H1 (cell line): ENCODE data around the gene NR4A1. TPM values are rescaled to one million over a fixed set of nuclear protein-coding genes. Genes with fewer than 3 reads are reported as not detected.
A peak's percentile ranks its signal among the peaks of the same experiment; 100 is the strongest.

Experiments used
- CTCF ChIA-PET: fragments of 300-600 bp; sonication (Branson Sonifier 250); formaldehyde crosslinking; loops from one replicate; lab custom pipeline; 2021; ENCODE audit not compliant: partially characterized antibody; lab: Charles Lee
- POLR2A ChIA-PET: fragments of 300-600 bp; sonication (Branson Sonifier 250); formaldehyde crosslinking; loops from one replicate; lab custom pipeline; 2021; ENCODE audit warnings: inconsistent platforms; ENCODE audit not compliant: partially characterized antibody; lab: Charles Lee
- DNase-seq, 2 experiments: peaks; one replicate each; pipeline versions ENCODE4 v3.0.0 to v3.0.0-alpha.2; 2010 to 2022; ENCODE audit warnings: low spot score in 2 of 2, low read depth in 1 of 2, mixed read lengths in 1 of 2
- FAIRE-seq: peaks from 2 replicates; lab custom pipeline; 2011; peaks lifted over from hg19 to GRCh38; lab: Jason Lieb, UNC
- H2AFZ ChIP-seq: 2 replicates; pipeline ENCODE4 v1.8.1; 2012; ENCODE audit warnings: low read length, inconsistent platforms
- H2AK5ac ChIP-seq: 2 replicates; pipeline ENCODE4 v1.6.1; 2013; ENCODE audit warnings: low read depth, low read length
- H2BK120ac ChIP-seq: replicated peaks from 2 replicates; pipeline ENCODE3; 2013; ENCODE audit warnings: low read depth, low read length, inconsistent platforms
- H2BK12ac ChIP-seq: 2 replicates; pipeline ENCODE4 v1.6.1; 2013; ENCODE audit warnings: low read depth, low read length
- H2BK15ac ChIP-seq: 2 replicates; pipeline ENCODE4 v1.6.1; 2013; ENCODE audit warnings: low read length
- H2BK20ac ChIP-seq: 2 replicates; pipeline ENCODE4 v1.6.1; 2013; ENCODE audit warnings: low read length
- H2BK5ac ChIP-seq: 2 replicates; pipeline ENCODE4 v1.6.1; 2013; ENCODE audit warnings: low read depth, low read length
- H3K14ac ChIP-seq: 2 replicates; pipeline ENCODE4 v1.6.1; 2013; ENCODE audit warnings: inconsistent platforms; ENCODE audit not compliant: insufficient read length
- H3K18ac ChIP-seq: 2 replicates; pipeline ENCODE4 v1.6.1; 2013; ENCODE audit warnings: low read length; ENCODE audit errors: extremely low read depth
- H3K23ac ChIP-seq: 2 replicates; pipeline ENCODE4 v1.6.1; 2013; ENCODE audit warnings: inconsistent platforms; ENCODE audit not compliant: insufficient read length
- H3K23me2 ChIP-seq: 2 replicates; pipeline ENCODE4 v1.6.1; 2013; ENCODE audit warnings: low read depth, low read length
- H3K27ac ChIP-seq: 2 replicates; pipeline ENCODE4 v1.6.1; 2011; ENCODE audit warnings: low read depth, low read length, inconsistent platforms
- H3K27me3 ChIP-seq, 4 experiments: replicated peaks in 1 of 4; 1 replicate in 1 of 4; 2 replicates in 3 of 4; pipeline versions ENCODE4 v1.6.1 to v1.8.1; 2011 to 2013; ENCODE audit warnings: low read length in 3 of 4, mild to moderate bottlenecking in 3 of 4, inconsistent platforms in 2 of 4, mixed read lengths in 2 of 4, moderate library complexity in 1 of 4; ENCODE audit not compliant: control insufficient read depth in 3 of 4, insufficient read depth in 3 of 4; ENCODE audit errors: extremely low read depth in 1 of 4
- H3K36me3 ChIP-seq, 4 experiments: 2 replicates each; pipeline versions ENCODE4 v1.6.1 to v1.8.1; 2011 to 2013; ENCODE audit warnings: mild to moderate bottlenecking in 4 of 4, low read length in 3 of 4, moderate library complexity in 2 of 4, control low read depth in 1 of 4, inconsistent platforms in 1 of 4; ENCODE audit not compliant: insufficient read depth in 4 of 4, control insufficient read depth in 2 of 4
- H3K4ac ChIP-seq: replicated peaks from 2 replicates; pipeline ENCODE3; 2013; ENCODE audit warnings: low read length, low read depth, mixed read lengths, inconsistent platforms; ENCODE audit not compliant: insufficient read length
- H3K4me1 ChIP-seq, 4 experiments: replicated peaks in 1 of 4; 1 replicate in 1 of 4; 2 replicates in 3 of 4; pipeline versions ENCODE4 v1.6.1 to v1.8.1; 2011 to 2013; ENCODE audit warnings: low read length in 3 of 4, inconsistent platforms in 2 of 4, mixed read lengths in 1 of 4; ENCODE audit not compliant: insufficient read depth in 4 of 4, control insufficient read depth in 3 of 4
- H3K4me2 ChIP-seq, 2 experiments: 2 replicates each; pipeline versions ENCODE4 v1.6.1 to v1.8.1; 2011 to 2013; ENCODE audit warnings: low read depth in 2 of 2, low read length in 2 of 2, control low read depth in 1 of 2, inconsistent platforms in 1 of 2, mild to moderate bottlenecking in 1 of 2; ENCODE audit not compliant: insufficient read depth in 1 of 2
- H3K4me3 ChIP-seq, 4 experiments: fragments of 200-600, 300-600 bp in 1 of 4; sonication (generic), shearing (Covaris generic), sonication (Bioruptor Twin) in 1 of 4; 2 replicates each; pipeline versions ENCODE4 v1.5.1 to v1.8.1; 2011 to 2016; ENCODE audit warnings: low read length in 4 of 4, low read depth in 3 of 4, control low read depth in 2 of 4, inconsistent platforms in 2 of 4, mild to moderate bottlenecking in 2 of 4, mixed read lengths in 1 of 4, moderate library complexity in 1 of 4; ENCODE audit not compliant: insufficient read depth in 2 of 4; ENCODE audit errors: extremely low read depth in 1 of 4
- H3K56ac ChIP-seq: replicated peaks from 2 replicates; pipeline ENCODE3; 2013; ENCODE audit warnings: low read depth, mild to moderate bottlenecking, mixed read lengths, low read length, inconsistent platforms; ENCODE audit not compliant: insufficient read length
- H3K79me1 ChIP-seq: 2 replicates; pipeline ENCODE4 v1.6.1; 2013; ENCODE audit warnings: low read depth, low read length, control low read depth
- H3K79me2 ChIP-seq, 2 experiments: 2 replicates each; pipeline versions ENCODE4 v1.6.1 to v1.8.1; 2012 to 2013; ENCODE audit warnings: low read length in 2 of 2, mild to moderate bottlenecking in 2 of 2, inconsistent platforms in 1 of 2; ENCODE audit not compliant: insufficient read depth in 2 of 2, control insufficient read depth in 1 of 2
- H3K9ac ChIP-seq, 4 experiments: replicated peaks in 1 of 4; 1 replicate in 1 of 4; 2 replicates in 3 of 4; pipeline versions ENCODE4 v1.6.1 to v1.8.1; 2011 to 2013; ENCODE audit warnings: low read depth in 3 of 4, low read length in 3 of 4, control low read depth in 2 of 4, mild to moderate bottlenecking in 2 of 4, moderate library complexity in 2 of 4, inconsistent platforms in 1 of 4; ENCODE audit errors: extremely low read depth in 1 of 4
- H3K9me3 ChIP-seq, 2 experiments: 2 replicates each; pipeline versions ENCODE4 v1.6.1 to v1.8.1; 2012 to 2013; ENCODE audit warnings: mild to moderate bottlenecking in 2 of 2, moderate library complexity in 2 of 2, control low read depth in 1 of 2, inconsistent platforms in 1 of 2, low read depth in 1 of 2, low read length in 1 of 2, mixed read lengths in 1 of 2; ENCODE audit not compliant: insufficient read depth in 2 of 2
- H4K20me1 ChIP-seq, 2 experiments: replicated peaks in 1 of 2; 2 replicates each; pipeline versions ENCODE3 to v1.8.1; 2011 to 2013; ENCODE audit warnings: inconsistent platforms in 2 of 2, low read length in 2 of 2, mild to moderate bottlenecking in 1 of 2; ENCODE audit not compliant: insufficient read depth in 2 of 2, control insufficient read depth in 1 of 2
- H4K5ac ChIP-seq: 2 replicates; pipeline ENCODE4 v1.6.1; 2013; ENCODE audit warnings: low read length, low read depth, mixed read lengths, inconsistent platforms; ENCODE audit not compliant: insufficient read length
- H4K8ac ChIP-seq: 2 replicates; pipeline ENCODE4 v1.8.0; 2013; ENCODE audit warnings: mild to moderate bottlenecking, moderate library complexity, low read length, inconsistent platforms; ENCODE audit not compliant: insufficient read depth; ENCODE audit errors: extremely low read depth
- H4K91ac ChIP-seq: replicated peaks from 2 replicates; pipeline ENCODE3; 2013; ENCODE audit warnings: low read length, mixed read lengths, inconsistent platforms; ENCODE audit not compliant: insufficient read length
- ASH2L ChIP-seq: fragments of 200-600, 300-600 bp; sonication (generic); IDR thresholded peaks from one replicate; pipeline ENCODE4 v1.7.1; 2017; ENCODE audit warnings: low read length
- BCL11A ChIP-seq, 2 experiments: IDR thresholded peaks; one replicate each; pipeline ENCODE4 v1.6.1; 2011; ENCODE audit warnings: low read depth in 2 of 2, low read length in 2 of 2, mild to moderate bottlenecking in 2 of 2
- BRCA1 ChIP-seq: IDR thresholded peaks from 2 replicates; pipeline ENCODE4 v1.6.1; 2012; ENCODE audit warnings: low read depth, low read length, improper control_type of control experiment
- JUN ChIP-seq: IDR thresholded peaks from 2 replicates; pipeline ENCODE4 v1.6.1; 2011; ENCODE audit warnings: low read depth, mild to moderate bottlenecking, improper control_type of control experiment, low read length
- KDM5A ChIP-seq: fragments of 200-600 bp; IDR thresholded peaks from 2 replicates; pipeline ENCODE4 v1.7.1; 2012; ENCODE audit warnings: mild to moderate bottlenecking, low read length, inconsistent platforms, mixed read lengths
- POU5F1 ChIP-seq: IDR thresholded peaks from 2 replicates; pipeline ENCODE4 v1.6.1; 2011; ENCODE audit warnings: low read depth, mild to moderate bottlenecking, low read length, moderate library complexity
- RAD21 ChIP-seq, 2 experiments: IDR thresholded peaks in 1 of 2; conservative IDR thresholded peaks in 1 of 2; 2 replicates each; pipeline ENCODE4 v1.6.1; 2011; ENCODE audit warnings: low read depth in 2 of 2, low read length in 2 of 2, improper control_type of control experiment in 1 of 2, inconsistent platforms in 1 of 2, mild to moderate bottlenecking in 1 of 2, moderate library complexity in 1 of 2
- RBBP5 ChIP-seq: IDR thresholded peaks from 2 replicates; pipeline ENCODE4 v1.7.1; 2012; ENCODE audit warnings: low read depth, mild to moderate bottlenecking, inconsistent platforms, low read length, moderate library complexity, borderline replicate concordance
- RFX5 ChIP-seq: IDR thresholded peaks from 2 replicates; pipeline ENCODE4 v1.6.1; 2011; ENCODE audit warnings: low read depth, low read length, improper control_type of control experiment, borderline replicate concordance
- SAP30 ChIP-seq: fragments of 300-600 bp; sonication (generic); IDR thresholded peaks from 2 replicates; pipeline ENCODE4 v1.7.1; 2012; ENCODE audit warnings: low read length, moderate library complexity, mild to moderate bottlenecking, inconsistent platforms; ENCODE audit not compliant: insufficient read depth, insufficient replicate concordance
- SUZ12 ChIP-seq: fragments of 200-600 bp; sonication (generic); IDR thresholded peaks from 2 replicates; pipeline ENCODE4 v1.6.1; 2012; ENCODE audit warnings: mild to moderate bottlenecking, inconsistent platforms, low read length, moderate library complexity, mixed read lengths
- WGBS, 2 experiments: shearing (Covaris generic) in 1 of 2; methylation state at CpG; one replicate each; pipeline versions ENCODE4 v1.1.6 to v1.1.7; 2013 to 2015; ENCODE audit warnings: low lambda C conversion rate in 2 of 2, mixed read lengths in 2 of 2, inconsistent platforms in 1 of 2, low coverage in 1 of 2, missing lambda C conversion rate in 1 of 2; ENCODE audit not compliant: insufficient replicate concordance in 2 of 2, insufficient coverage in 1 of 2, insufficient read length in 1 of 2; ENCODE audit errors: extremely low coverage in 1 of 2, missing lambda C conversion rate in 1 of 2; 5-methylcytosine and 5-hydroxymethylcytosine counted together
- polyA plus RNA-seq, 7 experiments: library from polyadenylated mRNA; depleted of rRNA in 3 of 7; stranded (reverse) in 5 of 7; unstranded in 2 of 7; fragments of >200 nt in 5 of 7; fragments of 200-250 nt in 2 of 7; gene quantifications; 1 replicate in 5 of 7; 2 replicates in 1 of 7; 4 replicates in 1 of 7; pipeline versions ENCODE4 v1.2.1 to v1.2.3, GENCODE V29; 2011 to 2013; ENCODE audit warnings: missing spikeins in 2 of 7, mixed read lengths in 2 of 7
- total RNA-seq: library from RNA; stranded (reverse); fragmentation: NEBNext Ultra II Directional; extraction: Animal tissue kit (Norgen Biotek cat#: 25700); gene quantifications from 2 replicates; pipeline ENCODE4 v1.2.1, GENCODE V29; 2021

Gene NR4A1
- total and polyA plus RNA-seq, 2 of the 8 experiments (the other 6 are each of a cell fraction or from before 2014, with no cell fraction given) = 18.7 to 23.3 TPM

GRCh38 chr12:52063082-52063924 lies 12.1 kb downstream of the NR4A1 start:
- H3K9me3 ChIP-seq = no peaks in the 10 kb centered on the region
- DNase-seq = no peak
- H2BK20ac ChIP-seq = no peak overlapping the region
- peaks cover 0 to 2% of the 10 kb centered on the region in 2 experiments for H4K20me1 ChIP-seq
- no peaks in the 10 kb centered on the region for H3K23me2 ChIP-seq
- 86% methylated on average over 18 of the region's 20 CpGs; no CpG with 5 or more reads in 1 of the 2 experiments for WGBS, 2 experiments
- no peak for FAIRE-seq
- no peak overlapping the region for H3K23ac ChIP-seq
- no peak overlapping the region for H2BK15ac ChIP-seq
- no peak overlapping the region for H3K18ac ChIP-seq
- no peak overlapping the region for H4K91ac ChIP-seq
- H3K4me3 ChIP-seq = no peak overlapping the region
- no peak overlapping the region for H3K4me2 ChIP-seq
- ChIA-PET POLR2A (interaction anchor here (1.2 to 2.3 kb wide), 5 partner anchors 10 to 17 kb away, joined by 4 to 14 read pairs (median 9); partner anchors contain the start of genes NR4A1 and SMIM41), CTCF (interaction anchor here (0.6 to 34.1 kb wide), 12 partner anchors 8 to 156 kb away, joined by 3 to 1022 read pairs (median 6); partner anchors contain the start of genes ATG101 and SMIM41)
- H2AK5ac ChIP-seq = no peak overlapping the region
- H3K27me3 ChIP-seq = peaks cover 0 to 2% (median 0%) of the 10 kb centered on the region in 4 experiments; a peak in 2 of 7 replicates
- H3K14ac ChIP-seq = no peak overlapping the region
- no peak overlapping the region for H2BK120ac ChIP-seq
- H3K27ac ChIP-seq = no peak overlapping the region
- peaks cover 0 to 6% (median 4%) of the 10 kb centered on the region in 4 experiments; a peak in 3 of 8 replicates for H3K36me3 ChIP-seq
- peak overlapping the region; percentile 38; the same call in 1 of the 2 replicates for H4K8ac ChIP-seq
- H3K4me1 ChIP-seq = no peaks in the 10 kb centered on the region; a peak in 1 of 7 replicates
- no peaks in the 10 kb centered on the region for H3K79me1 ChIP-seq
- H3K9ac ChIP-seq = no peak overlapping the region
- H2BK12ac ChIP-seq = no peak overlapping the region
- no peak overlapping the region for H3K4ac ChIP-seq
- no peak overlapping the region for H4K5ac ChIP-seq
- no peak overlapping the region for H3K56ac ChIP-seq
- no peaks in the 10 kb centered on the region for H3K79me2 ChIP-seq
- no peak overlapping the region for H2AFZ ChIP-seq
- no peak overlapping the region for H2BK5ac ChIP-seq
- TF ChIP-seq BCL11A (IDR thresholded peaks at IDR 0.05; ENCODE audit: low read depth in 2 of 2, low read length in 2 of 2) = no peak
- no peak for TF ChIP-seq ASH2L
- no peak for TF ChIP-seq RBBP5
- TF ChIP-seq RFX5 = no peak
- TF ChIP-seq SAP30 = no peak
- no peak for TF ChIP-seq RAD21 (IDR thresholded peaks at IDR 0.05 in 1 of 2, conservative IDR thresholded peaks at IDR 0.05 in 1 of 2; ENCODE audit: low read depth in 2 of 2, low read length in 2 of 2)
- TF ChIP-seq POU5F1 = no peak
- no peak for TF ChIP-seq BRCA1
- TF ChIP-seq SUZ12 = no peak
- TF ChIP-seq KDM5A = no peak
- TF ChIP-seq JUN = no peak
